GM21367 (cell line): ENCODE measurements around the gene WNT5B.
"Not testable (repeated sequence)": the region's sequence is repeated elsewhere in the genome, so short reads cannot be mapped to it uniquely, and the experiment has no call there.

Experiments
- ATAC-seq: cut with Tn5 transposase; IDR thresholded peaks from one replicate; pipeline ENCODE4 v1.9.1; 2021; ENCODE audit not compliant: unreplicated experiment

WNT5B gene

GRCh38 chr12:1681493-1681807 is 52.4 kb downstream of the WNT5B start:
- ATAC-seq: no peak

GRCh38 chr12:1688086-1688710 is 59.2 kb downstream of the WNT5B start:
- ATAC-seq: no peak

- ATAC-seq: peak; percentile 85
These were observed 61.6 kb downstream of the WNT5B start, which contains the start of gene ADIPOR2 for GRCh38 chr12:1690578-1691122. TSS of gene ADIPOR2 (plus strand) at chr12:1691070. CDS start at chr12:1754344, 63,274 bp downstream.

- peak; percentile 31 for ATAC-seq
These were observed 62.3 kb downstream of the WNT5B start for GRCh38 chr12:1691123-1692007.

DNA sequence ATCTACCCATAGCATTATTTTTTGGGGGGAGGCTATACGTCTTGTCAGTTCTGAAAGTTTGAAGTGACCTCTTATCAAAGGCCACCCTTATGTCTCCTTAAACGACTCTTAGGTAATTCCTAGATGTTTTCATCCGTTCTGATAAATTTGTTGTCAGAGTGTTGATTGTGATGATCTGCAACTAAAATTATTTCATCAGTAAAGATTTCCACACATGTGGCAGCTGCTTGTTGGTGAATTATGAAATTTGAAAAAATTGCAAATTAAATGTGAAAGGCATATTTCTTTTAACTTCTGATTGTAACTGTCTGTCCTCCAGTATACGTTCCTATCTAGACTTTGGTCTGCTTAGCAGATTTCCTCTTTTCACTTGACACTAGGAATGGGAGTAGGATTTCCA is 63.2 kb downstream of the WNT5B start:
- ATAC-seq: no peak

GRCh38 chr12:1692895-1693610 is 64.0 kb downstream of the WNT5B start:
- ATAC-seq: no peak

GRCh38 chr12:1695097-1695496 is 66.1 kb downstream of the WNT5B start:
- not testable (repeated sequence) for ATAC-seq

DNA sequence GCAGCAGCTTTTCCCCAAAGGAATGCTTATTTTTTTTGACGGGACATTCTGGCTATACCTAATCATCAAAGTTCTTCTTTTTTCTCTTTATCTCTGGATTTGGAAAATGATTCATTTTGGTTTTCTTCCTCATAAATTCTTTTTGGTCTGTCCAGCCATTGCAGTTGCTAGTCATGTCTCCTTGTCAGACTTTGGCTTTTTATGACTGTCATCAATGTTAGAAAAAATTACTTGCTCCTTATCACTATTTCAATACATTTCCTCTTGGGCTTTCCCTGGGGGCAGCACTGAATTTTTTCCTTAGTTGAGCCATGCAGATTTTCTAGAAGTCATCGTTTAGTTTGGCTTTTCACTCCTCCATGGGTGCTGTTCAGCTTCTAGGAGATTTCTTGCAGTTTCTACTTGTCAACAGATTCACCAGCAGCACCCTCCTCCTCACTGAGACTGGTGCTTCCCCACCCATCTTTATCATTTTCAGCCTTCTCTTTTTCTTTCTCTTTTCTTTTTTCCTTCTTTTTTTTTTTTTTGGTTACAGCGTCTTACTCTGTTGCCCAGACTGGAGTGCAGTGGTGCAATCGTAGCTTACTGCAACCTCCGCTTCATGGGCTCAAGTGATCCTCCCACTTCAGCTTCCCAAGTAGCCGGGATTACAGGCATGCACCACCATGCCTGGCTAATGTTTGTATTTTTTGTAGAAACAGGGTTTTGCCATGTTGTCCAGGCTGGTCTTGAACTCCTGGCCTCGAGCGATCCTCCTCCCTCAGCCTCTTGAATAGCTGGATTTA is 67.0 kb downstream of the WNT5B start:
- ATAC-seq: no peak

DNA sequence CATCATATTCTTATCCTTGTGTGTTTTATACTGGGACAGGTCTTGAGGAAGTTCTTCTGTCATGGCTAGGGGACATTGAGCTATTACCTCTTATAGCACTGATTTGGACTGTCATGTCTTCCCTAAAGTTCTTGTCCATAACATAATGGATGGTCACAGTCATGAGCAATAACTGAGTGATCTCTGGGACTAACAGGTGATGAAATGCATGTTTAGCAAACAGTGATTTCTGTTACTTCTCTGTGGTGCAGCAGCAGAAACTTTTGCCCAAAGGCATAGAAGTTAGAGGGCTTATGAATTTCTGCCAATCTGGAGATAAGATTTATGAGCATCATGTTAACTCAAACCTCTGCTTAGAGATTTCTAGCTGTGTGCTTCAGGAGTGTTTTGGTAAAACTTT is 67.8 kb downstream of the WNT5B start:
- no peak for ATAC-seq
